GM12875 (cell line): ENCODE measurements around the gene SPTBN1.

Experiments used
- H3K4me3 ChIP-seq: one replicate; pipeline ENCODE4 v1.5.1; 2011; ENCODE audit warnings: low read depth, low read length, control low read depth
- CTCF ChIP-seq: IDR thresholded peaks from 2 replicates; pipeline ENCODE4 v1.5.1; 2011; ENCODE audit warnings: low read depth, mild to moderate bottlenecking, control low read depth, inconsistent platforms, low read length, moderate library complexity, borderline replicate concordance; ENCODE audit not compliant: insufficient read depth

SPTBN1 gene

GRCh38 chr2:54620948-54621347 lies 164.8 kb downstream of the SPTBN1 start:
- no peak for TF ChIP-seq CTCF
- H3K4me3 ChIP-seq: no peak overlapping the region

- TF ChIP-seq CTCF: no peak
- H3K4me3 ChIP-seq: no peak overlapping the region
Observed at GRCh38 chr2:54624591-54625071, 168.5 kb downstream of the SPTBN1 start.

- H3K4me3 ChIP-seq: no peak overlapping the region
- TF ChIP-seq CTCF: no peak
Observed at GRCh38 chr2:54626131-54626530, 170.0 kb downstream of the SPTBN1 start.

- no peak overlapping the region for H3K4me3 ChIP-seq
- no peak for TF ChIP-seq CTCF
Observed at GRCh38 chr2:54626884-54627283, 170.8 kb downstream of the SPTBN1 start.

- no peak for TF ChIP-seq CTCF
- no peak overlapping the region for H3K4me3 ChIP-seq
Observed at GRCh38 chr2:54627973-54628372, 171.8 kb downstream of the SPTBN1 start.

- no peak overlapping the region for H3K4me3 ChIP-seq
- no peak for TF ChIP-seq CTCF
Observed at GRCh38 chr2:54628418-54628817, 172.3 kb downstream of the SPTBN1 start.

- no peak for TF ChIP-seq CTCF
- H3K4me3 ChIP-seq: no peak overlapping the region
Observed at GRCh38 chr2:54628957-54629356, 172.8 kb downstream of the SPTBN1 start.
